Stimulated activated CD4-positive, alpha-beta T cell treated with anti-CD3 and anti-CD28 coated beads, Interleukin-4, amount 100 ng/mL, for 4 hours (primary cell): ENCODE results near the gene B4GALT2.
A peak's percentile ranks its signal among the peaks of the same experiment; 100 is the strongest.

Source experiments
- DNase-seq, 2 experiments: peaks; one replicate each; pipeline ENCODE4 v3.0.0-alpha.2; 2020

B4GALT2 gene

GRCh38 chr1:43985984-43986595, 7.1 kb downstream of the B4GALT2 start:
- DNase-seq = no peak

- no peak for DNase-seq
Observed at GRCh38 chr1:43986712-43987111, 7.7 kb downstream of the B4GALT2 start.

GRCh38 chr1:43987159-43987902, 8.3 kb downstream of the B4GALT2 start:
- no peak for DNase-seq

GRCh38 chr1:43990271-43991199, 11.5 kb downstream of the B4GALT2 start:
- no peak for DNase-seq

- DNase-seq = no peak
Observed at GRCh38 chr1:43991200-43991475, 12.1 kb downstream of the B4GALT2 start.

GRCh38 chr1:43991476-43992231, 12.6 kb downstream of the B4GALT2 start, which contains the start of gene CCDC24:
Gene CCDC24 (plus strand): TSS chr1:43991599. CDS start chr1:43991879, 280 bp downstream.
- DNase-seq = peak; percentile 68 to 72

- no peak for DNase-seq
Observed at GRCh38 chr1:43992232-43992995, 13.4 kb downstream of the B4GALT2 start.

- no peak for DNase-seq
Observed at GRCh38 chr1:43993206-43993914, 14.3 kb downstream of the B4GALT2 start.

- DNase-seq = no peak
Observed at GRCh38 chr1:43994071-43994470, 15.1 kb downstream of the B4GALT2 start.

GRCh38 chr1:43994794-43995790, 16.1 kb downstream of the B4GALT2 start:
- no peak for DNase-seq

GRCh38 chr1:43995984-43996732, 17.1 kb downstream of the B4GALT2 start:
- DNase-seq = no peak

GRCh38 chr1:43996733-43997115, 17.7 kb downstream of the B4GALT2 start:
- DNase-seq = no peak

- no peak for DNase-seq
Observed at GRCh38 chr1:43997295-43997999, 18.4 kb downstream of the B4GALT2 start.

GRCh38 chr1:43998000-43998378, 19.0 kb downstream of the B4GALT2 start:
- no peak for DNase-seq

- no peak for DNase-seq
Observed at GRCh38 chr1:43999455-43999854, 20.4 kb downstream of the B4GALT2 start.

- DNase-seq = no peak
Observed at GRCh38 chr1:44000122-44000665, 21.2 kb downstream of the B4GALT2 start.

GRCh38 chr1:44002165-44002564, 23.2 kb downstream of the B4GALT2 start:
- no peak for DNase-seq

- DNase-seq = no peak
Observed at GRCh38 chr1:44002606-44003157, 23.7 kb downstream of the B4GALT2 start.
